ENCODE data around the gene MAN1A1. TPM values are rescaled to one million over a fixed set of nuclear protein-coding genes. Genes with fewer than 3 reads are reported as not detected.

Gene MAN1A1
- polyA plus RNA-seq, 3 donors, result 74.2 to 85.6 (median 82.0) TPM

DNA sequence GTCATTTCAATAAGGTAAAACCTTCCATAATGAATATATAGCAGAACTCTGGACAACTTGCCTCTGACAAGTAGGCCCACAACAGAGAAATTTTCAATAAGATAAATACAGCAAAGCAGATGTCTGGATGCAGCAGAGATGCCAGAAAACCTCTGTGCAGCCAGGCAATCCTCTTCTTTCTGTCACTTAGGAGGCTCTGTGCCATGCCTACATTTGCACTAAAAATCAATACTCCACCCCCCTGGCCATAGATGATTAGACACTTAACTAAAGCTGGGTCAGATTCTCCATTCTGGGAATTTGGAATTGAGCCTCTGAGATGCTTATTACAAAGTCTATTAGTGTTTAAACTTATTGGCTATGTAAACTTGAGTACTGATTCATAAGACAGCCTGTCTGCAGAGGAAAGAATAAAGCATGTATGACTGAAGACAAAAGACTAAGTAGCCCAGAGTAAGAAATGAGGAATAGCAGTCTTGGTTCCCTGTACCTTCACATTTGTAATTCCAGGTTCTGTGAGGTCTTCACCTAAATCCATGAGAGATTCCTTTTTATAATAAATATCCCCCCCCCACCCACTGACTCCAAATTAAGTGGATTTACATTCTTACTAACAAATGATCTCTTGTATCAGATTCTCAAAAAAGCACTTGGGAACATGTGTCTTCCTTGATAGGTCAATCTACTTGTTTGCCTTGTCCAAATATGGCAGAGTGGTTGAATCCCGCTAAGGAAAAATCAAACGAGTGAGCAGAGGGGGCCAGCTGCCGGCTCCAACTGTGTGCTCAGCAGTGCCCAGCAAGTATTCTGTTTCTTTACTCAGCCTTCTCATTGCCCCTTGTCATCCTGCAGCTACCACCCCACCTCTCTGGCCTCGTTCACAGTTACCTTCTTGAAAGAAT, 20.4 kb downstream of the MAN1A1 start:
- DNase-seq, result no peak

- no peak for DNase-seq
These were observed 21.3 kb downstream of the MAN1A1 start for GRCh38 chr6:119328254-119328653.

- DNase-seq, result no peak
These were observed 21.8 kb downstream of the MAN1A1 start for GRCh38 chr6:119327810-119328209.

- no peak for DNase-seq
These were observed 23.1 kb downstream of the MAN1A1 start for GRCh38 chr6:119326291-119327005.

- peak; percentile 47 for DNase-seq
These were observed 23.8 kb downstream of the MAN1A1 start for GRCh38 chr6:119325559-119326265.

- no peak for DNase-seq
These were observed 24.8 kb downstream of the MAN1A1 start for GRCh38 chr6:119324718-119325117.

DNA sequence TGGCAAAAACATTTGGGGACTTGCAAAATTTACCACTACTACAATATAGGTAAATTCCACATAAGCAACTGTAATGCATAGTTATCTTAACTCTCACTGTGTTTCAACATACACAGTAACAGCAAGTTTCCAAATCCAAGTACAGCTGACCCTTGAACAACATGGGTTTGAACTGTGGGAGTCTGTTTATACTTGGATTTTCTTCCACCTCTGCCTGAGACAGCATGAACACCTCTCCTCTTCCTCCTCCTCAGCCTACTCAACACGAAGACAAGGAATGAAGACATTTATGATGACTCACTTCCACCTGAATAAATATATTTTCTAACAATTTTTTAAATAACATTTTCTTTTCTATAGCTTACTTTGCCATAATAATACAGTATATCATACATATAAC, 25.6 kb downstream of the MAN1A1 start:
- DNase-seq, result no peak

- DNase-seq, result no peak
These were observed 26.1 kb downstream of the MAN1A1 start for GRCh38 chr6:119323478-119323877.

- DNase-seq, result no peak
These were observed 26.7 kb downstream of the MAN1A1 start for GRCh38 chr6:119322715-119323350.

DNA sequence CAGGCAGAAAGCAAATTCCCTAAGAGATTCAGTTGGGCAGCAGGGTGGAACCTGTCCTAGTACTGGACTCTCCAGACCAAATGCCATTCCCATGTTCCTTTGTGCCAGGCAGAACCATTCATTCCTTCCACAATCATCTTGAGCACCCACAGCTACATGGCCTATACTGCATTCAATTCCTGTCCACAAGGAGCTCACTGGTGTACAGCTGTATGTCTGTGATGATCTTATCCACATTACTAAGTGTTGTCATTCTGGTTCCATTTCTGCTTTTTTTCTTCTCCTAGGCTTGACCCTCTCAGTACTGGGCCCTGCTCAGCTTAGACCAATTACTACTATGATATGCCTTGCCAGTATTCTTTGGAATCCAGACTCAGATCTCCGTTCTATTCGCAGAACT, 27.5 kb downstream of the MAN1A1 start:
- no peak for DNase-seq

GRCh38 chr6:119319694-119320093, 29.9 kb downstream of the MAN1A1 start:
- DNase-seq, result no peak

DNA sequence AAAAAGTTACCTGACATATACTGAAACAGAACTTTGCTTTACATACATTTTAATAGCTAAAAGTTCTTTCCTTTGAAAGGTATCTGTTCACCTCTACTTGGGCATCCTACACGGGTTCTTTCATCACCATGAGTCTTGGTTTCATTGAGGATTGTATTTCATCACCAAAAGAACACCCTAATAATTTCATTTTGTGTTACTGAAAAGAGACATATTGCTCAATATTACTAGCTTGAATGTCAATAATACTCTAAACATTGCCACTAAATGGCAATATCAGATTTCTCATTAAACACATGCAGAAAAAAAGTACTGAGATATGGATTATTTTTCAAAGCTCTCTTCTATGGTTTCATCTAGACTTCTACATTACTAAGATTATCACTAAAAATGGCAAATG, 30.8 kb downstream of the MAN1A1 start:
- no peak for DNase-seq

- DNase-seq, result no peak
These were observed 31.4 kb downstream of the MAN1A1 start for GRCh38 chr6:119318176-119318575.

DNA sequence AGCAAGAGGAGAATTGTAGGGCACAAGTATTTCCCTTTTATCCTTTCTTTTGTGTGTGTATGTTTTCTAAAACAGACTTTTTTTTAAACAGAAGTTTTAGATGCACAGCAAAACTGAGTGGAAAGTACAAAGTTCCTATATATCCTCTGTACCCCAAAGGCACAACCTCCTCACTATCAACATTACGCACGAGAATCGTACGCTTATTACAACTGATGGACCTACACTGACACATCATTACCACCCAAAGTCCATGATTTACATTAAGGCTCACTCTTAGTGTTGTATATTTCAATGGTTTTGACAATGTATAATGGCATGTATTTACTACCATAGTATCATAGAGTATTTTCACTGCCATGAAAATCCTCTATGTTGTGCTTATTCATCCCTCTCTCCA, 32.6 kb downstream of the MAN1A1 start:
- no peak for DNase-seq

DNA sequence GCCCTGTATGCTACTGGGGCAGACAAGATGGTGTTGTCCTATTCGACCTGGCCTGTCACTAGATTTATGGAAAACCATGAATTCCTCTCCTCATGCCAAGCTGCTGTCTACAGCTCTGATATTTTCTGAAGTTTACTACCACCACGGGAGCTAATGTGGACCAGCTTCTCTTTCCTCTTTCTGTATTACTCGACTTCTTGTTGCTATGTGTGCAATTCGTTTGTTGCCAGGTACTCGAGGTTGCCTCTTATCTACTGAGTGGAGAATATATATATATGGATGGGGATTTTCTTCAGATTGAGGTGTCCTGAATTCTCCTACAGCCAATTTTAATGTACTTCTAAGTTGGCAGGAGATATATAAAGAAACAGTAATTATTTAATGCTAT, 34.7 kb downstream of the MAN1A1 start:
- no peak for DNase-seq

- no peak for DNase-seq
These were observed 35.4 kb downstream of the MAN1A1 start for GRCh38 chr6:119313937-119314884.

DNA sequence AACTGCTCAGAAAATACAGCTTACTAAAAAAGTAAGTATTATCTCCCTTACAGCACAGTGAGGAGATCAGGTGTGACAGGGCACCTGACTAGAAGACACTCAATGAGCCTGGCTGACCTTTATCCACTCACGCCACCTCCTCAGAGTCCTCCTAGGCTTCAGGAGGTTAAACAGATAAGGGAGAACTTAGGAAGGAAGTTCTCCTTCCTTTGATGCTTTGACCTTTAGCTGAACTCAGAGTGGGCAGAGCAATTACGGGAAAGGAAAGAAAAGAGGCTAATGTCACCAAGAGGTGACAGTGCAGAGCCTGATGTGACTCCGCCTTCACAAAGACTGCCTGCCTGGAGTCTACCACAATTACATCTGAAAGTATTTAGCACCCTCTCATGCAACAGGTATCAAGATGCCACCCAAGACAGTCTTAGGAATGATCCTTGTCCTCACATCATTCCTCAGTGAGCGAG, 36.7 kb downstream of the MAN1A1 start:
- DNase-seq, result no peak

DNA sequence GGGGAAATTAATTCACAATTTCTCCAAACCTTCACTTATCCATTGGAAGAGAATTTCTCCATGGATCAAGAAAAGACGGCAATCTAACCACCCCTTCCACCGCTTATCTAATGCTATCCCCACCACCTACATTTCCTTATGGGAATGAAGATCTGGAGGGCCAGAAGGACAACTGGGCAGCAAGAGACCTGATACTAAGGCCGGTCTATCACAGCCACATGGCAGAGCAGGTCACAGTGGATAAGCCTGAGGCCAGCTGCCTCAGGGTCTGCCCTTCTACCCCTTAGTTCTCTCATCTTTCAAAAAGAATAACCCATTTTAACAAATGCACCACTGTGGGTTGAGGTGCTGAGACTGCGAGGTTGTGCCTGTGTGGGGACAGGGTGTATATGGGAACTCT, 37.1 kb downstream of the MAN1A1 start:
- no peak for DNase-seq

DNA sequence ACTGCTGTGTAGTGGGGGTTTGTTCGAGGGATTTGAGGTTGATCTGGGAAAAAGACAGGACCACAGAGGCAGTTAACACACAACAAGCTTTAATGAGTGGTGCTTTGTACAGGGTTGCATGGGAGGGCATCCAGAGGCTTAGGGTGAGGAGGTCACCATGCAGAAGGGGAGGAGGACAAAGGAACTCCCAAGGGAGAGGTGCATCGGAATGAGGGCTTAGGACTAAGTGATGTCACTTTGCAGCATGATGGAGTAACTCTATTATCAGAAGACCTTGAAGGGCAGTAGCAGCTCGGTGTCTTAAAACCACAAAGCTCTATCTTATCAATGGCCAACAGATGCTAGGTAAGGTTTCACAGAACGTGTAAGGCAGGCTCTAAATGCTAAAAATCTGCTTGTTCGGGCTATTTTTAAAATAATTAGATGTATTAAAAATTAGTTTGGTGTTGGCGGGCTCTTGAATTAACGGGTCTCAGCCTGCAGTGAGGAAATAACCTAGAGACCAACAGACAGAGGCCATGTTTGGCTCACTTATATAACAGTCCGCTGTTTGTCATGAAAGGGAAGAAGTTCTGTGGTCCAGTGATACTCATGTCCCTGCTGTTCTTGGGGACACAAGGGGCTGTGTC, 37.9 kb downstream of the MAN1A1 start:
- DNase-seq, result no peak

- no peak for DNase-seq
These were observed 39.0 kb downstream of the MAN1A1 start for GRCh38 chr6:119310486-119311036.

All from renal pelvis (tissue), 4 donors.